Measurements from ENCODE around the gene TRAF4. TPM values are rescaled to one million over a fixed set of nuclear protein-coding genes. Genes with fewer than 3 reads are reported as not detected.

The TRAF4 gene
- total RNA-seq, 1 experiment from 2014 or later: 127 TPM

GRCh38 chr17:28712032-28712704 is 31.6 kb upstream of the TRAF4 start:
- H3K4me3 ChIP-seq (replicated peaks in 1 of 2; ENCODE audit: low read depth in 1 of 2, low read length in 2 of 2): no peak overlapping the region
- ATAC-seq (no peak), DNase-seq (ENCODE audit: low read depth, low spot score) (no peak)
- POLR2A ChIA-PET: interaction anchor here (3.2 kb wide), 1 partner anchor 8 kb away, joined by 42 read pairs; the partner anchor contains the start of gene RPL23A
- no peak overlapping the region for H3K27ac ChIP-seq (ENCODE audit: low read depth, low read length)
- RAD21 ChIA-PET (ENCODE audit: low non-redundant PET in 1 of 2, low total read pairs in 2 of 2, uncharacterized antibody in 2 of 2, unreplicated experiment in 2 of 2): no interaction called here
- H3K27me3 ChIP-seq (ENCODE audit: insufficient read depth, low read length): no peaks in the 10 kb centered on the region
- no peak overlapping the region for H3K9ac ChIP-seq (ENCODE audit: low read length)
- intact Hi-C loops (cut with micrococcal nuclease): no loop called here
- no peaks in the 10 kb centered on the region for H3K36me3 ChIP-seq (ENCODE audit: control insufficient read depth in 1 of 2, insufficient read depth in 2 of 2, low read length in 2 of 2)
- H3K4me1 ChIP-seq (ENCODE audit: control insufficient read depth in 1 of 2, insufficient read depth in 2 of 2, low read length in 2 of 2): peaks cover 9 to 16% of the 10 kb centered on the region in 2 experiments
- CTCF ChIA-PET: interaction anchor here (1.5 kb wide), 1 partner anchor 405 kb away, joined by 3 read pairs; no protein-coding TSS in a partner anchor
- TF ChIP-seq ELF1 (IDR thresholded peaks at IDR 0.05; ENCODE audit: borderline replicate concordance, low read depth) (no peak), POLR2A (IDR thresholded peaks at IDR 0.05; ENCODE audit: borderline replicate concordance, extremely low read depth, insufficient read depth, insufficient read length) (no peak)
- TF ChIP-seq, protein P1, sequence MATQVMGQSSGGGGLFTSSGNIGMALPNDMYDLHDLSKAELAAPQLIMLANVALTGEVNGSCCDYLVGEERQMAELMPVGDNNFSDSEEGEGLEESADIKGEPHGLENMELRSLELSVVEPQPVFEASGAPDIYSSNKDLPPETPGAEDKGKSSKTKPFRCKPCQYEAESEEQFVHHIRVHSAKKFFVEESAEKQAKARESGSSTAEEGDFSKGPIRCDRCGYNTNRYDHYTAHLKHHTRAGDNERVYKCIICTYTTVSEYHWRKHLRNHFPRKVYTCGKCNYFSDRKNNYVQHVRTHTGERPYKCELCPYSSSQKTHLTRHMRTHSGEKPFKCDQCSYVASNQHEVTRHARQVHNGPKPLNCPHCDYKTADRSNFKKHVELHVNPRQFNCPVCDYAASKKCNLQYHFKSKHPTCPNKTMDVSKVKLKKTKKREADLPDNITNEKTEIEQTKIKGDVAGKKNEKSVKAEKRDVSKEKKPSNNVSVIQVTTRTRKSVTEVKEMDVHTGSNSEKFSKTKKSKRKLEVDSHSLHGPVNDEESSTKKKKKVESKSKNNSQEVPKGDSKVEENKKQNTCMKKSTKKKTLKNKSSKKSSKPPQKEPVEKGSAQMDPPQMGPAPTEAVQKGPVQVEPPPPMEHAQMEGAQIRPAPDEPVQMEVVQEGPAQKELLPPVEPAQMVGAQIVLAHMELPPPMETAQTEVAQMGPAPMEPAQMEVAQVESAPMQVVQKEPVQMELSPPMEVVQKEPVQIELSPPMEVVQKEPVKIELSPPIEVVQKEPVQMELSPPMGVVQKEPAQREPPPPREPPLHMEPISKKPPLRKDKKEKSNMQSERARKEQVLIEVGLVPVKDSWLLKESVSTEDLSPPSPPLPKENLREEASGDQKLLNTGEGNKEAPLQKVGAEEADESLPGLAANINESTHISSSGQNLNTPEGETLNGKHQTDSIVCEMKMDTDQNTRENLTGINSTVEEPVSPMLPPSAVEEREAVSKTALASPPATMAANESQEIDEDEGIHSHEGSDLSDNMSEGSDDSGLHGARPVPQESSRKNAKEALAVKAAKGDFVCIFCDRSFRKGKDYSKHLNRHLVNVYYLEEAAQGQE (IDR thresholded peaks at IDR 0.05; ENCODE audit: low read depth): no peak
- H3K79me2 ChIP-seq (ENCODE audit: insufficient read depth, low read length): no peaks in the 10 kb centered on the region
- no peaks in the 10 kb centered on the region for H3K9me3 ChIP-seq (ENCODE audit: control insufficient read depth in 1 of 2, insufficient read depth in 1 of 2, low read depth in 1 of 2, low read length in 2 of 2)
- H2AFZ ChIP-seq (ENCODE audit: low read depth, low read length, poor library complexity, severe bottlenecking): no peak overlapping the region
- no peaks in the 10 kb centered on the region for H4K20me1 ChIP-seq (ENCODE audit: insufficient read depth)
- no peak overlapping the region for H3K4me2 ChIP-seq (ENCODE audit: low read length)
- no peaks in the 10 kb centered on the region for H3K9me2 ChIP-seq (ENCODE audit: insufficient read depth)
- no TSS peak for BruUV-seq (replicated peaks)

All from HCT116 (cell line).